Left ventricle myocardium inferior (tissue), 1 donor: ENCODE results near the gene ATP6V1A. TPM values are rescaled to one million over a fixed set of nuclear protein-coding genes. Genes with fewer than 3 reads are reported as not detected.

Experiments used
- DNase-seq: peaks from one replicate; pipeline ENCODE4 v3.0.0-alpha.2; 2020
- H3K27ac ChIP-seq: fragments of 200-600 bp; replicated peaks from 2 replicates; pipeline ENCODE4 v1.8.0; 2021
- H3K27me3 ChIP-seq: fragments of 200-600 bp; 2 replicates; pipeline ENCODE4 v1.8.0; 2021; ENCODE audit warnings: low read depth
- H3K36me3 ChIP-seq: fragments of 200-600 bp; 2 replicates; pipeline ENCODE4 v1.8.0; 2021
- H3K4me1 ChIP-seq: fragments of 200-600 bp; 2 replicates; pipeline ENCODE4 v1.8.0; 2021
- H3K4me3 ChIP-seq: fragments of 200-600 bp; 2 replicates; pipeline ENCODE4 v1.8.0; 2021; ENCODE audit warnings: mild to moderate bottlenecking, moderate library complexity
- H3K9me3 ChIP-seq: fragments of 200-600 bp; replicated peaks from 2 replicates; pipeline ENCODE4 v1.8.0; 2021
- intact Hi-C: fragments of 100-400 bp; cut with micrococcal nuclease; formaldehyde crosslinking; loops from one replicate; pipeline ENCODE4 v1.11.0; 2022
- total RNA-seq: library from RNA; stranded (reverse); fragmentation: NEBNext Ultra II Directional; extraction: Animal tissue kit (Norgen Biotek cat#: 25700); gene quantifications from one replicate; pipeline ENCODE4 v1.2.1, GENCODE V29; 2021
- TF ChIP-seq, protein P1 (sequence below): fragments of 200-600 bp; IDR thresholded peaks from 2 replicates; pipeline ENCODE4 v1.8.0; 2021; ENCODE audit warnings: antibody characterized with exemption, mild to moderate bottlenecking, borderline replicate concordance
- donor health status: DM: no; HTN: yes; CAD: no; lungs with severe emphysema.

The ATP6V1A gene
- total RNA-seq, 1 donor from 2014 or later: 21.4 TPM

GRCh38 chr3:113769551-113769950, 22.7 kb downstream of the ATP6V1A start:
- H3K9me3 ChIP-seq: no peaks in the 10 kb centered on the region
- no peaks in the 10 kb centered on the region for H3K36me3 ChIP-seq
- H3K27ac ChIP-seq: no peak overlapping the region
- intact Hi-C loops: no loop called here
- H3K4me1 ChIP-seq: no peaks in the 10 kb centered on the region
- TF ChIP-seq, protein P1, sequence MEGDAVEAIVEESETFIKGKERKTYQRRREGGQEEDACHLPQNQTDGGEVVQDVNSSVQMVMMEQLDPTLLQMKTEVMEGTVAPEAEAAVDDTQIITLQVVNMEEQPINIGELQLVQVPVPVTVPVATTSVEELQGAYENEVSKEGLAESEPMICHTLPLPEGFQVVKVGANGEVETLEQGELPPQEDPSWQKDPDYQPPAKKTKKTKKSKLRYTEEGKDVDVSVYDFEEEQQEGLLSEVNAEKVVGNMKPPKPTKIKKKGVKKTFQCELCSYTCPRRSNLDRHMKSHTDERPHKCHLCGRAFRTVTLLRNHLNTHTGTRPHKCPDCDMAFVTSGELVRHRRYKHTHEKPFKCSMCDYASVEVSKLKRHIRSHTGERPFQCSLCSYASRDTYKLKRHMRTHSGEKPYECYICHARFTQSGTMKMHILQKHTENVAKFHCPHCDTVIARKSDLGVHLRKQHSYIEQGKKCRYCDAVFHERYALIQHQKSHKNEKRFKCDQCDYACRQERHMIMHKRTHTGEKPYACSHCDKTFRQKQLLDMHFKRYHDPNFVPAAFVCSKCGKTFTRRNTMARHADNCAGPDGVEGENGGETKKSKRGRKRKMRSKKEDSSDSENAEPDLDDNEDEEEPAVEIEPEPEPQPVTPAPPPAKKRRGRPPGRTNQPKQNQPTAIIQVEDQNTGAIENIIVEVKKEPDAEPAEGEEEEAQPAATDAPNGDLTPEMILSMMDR: no peak
- no peak for DNase-seq
- H3K27me3 ChIP-seq: no peaks in the 10 kb centered on the region
- H3K4me3 ChIP-seq: no peak overlapping the region

DNA sequence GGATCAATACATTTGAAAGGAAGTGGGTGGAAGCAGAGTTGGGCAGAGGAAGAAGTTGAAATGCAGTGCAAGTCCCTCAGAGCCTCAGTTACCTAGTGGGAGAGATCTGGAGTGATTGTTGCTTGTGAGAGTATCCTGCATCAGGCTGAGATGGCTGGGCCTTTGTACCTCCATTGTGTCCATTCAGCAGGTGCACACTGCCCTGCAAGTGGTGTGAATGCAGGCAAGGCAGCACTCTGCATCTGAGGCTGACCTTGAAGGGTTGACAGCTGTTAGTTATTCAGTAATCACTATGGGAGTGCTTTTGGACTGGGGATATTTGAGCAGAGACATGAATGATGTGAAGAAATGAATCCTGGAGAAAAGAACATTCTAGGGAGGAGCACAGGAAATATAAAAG, 25.2 kb downstream of the ATP6V1A start:
- TF ChIP-seq, protein P1: no peak
- no peak overlapping the region for H3K4me3 ChIP-seq
- DNase-seq: no peak
- no peak overlapping the region for H3K27ac ChIP-seq
- intact Hi-C loops: no loop called here
- no peaks in the 10 kb centered on the region for H3K4me1 ChIP-seq
- no peaks in the 10 kb centered on the region for H3K9me3 ChIP-seq
- no peaks in the 10 kb centered on the region for H3K27me3 ChIP-seq
- H3K36me3 ChIP-seq: no peaks in the 10 kb centered on the region

DNA sequence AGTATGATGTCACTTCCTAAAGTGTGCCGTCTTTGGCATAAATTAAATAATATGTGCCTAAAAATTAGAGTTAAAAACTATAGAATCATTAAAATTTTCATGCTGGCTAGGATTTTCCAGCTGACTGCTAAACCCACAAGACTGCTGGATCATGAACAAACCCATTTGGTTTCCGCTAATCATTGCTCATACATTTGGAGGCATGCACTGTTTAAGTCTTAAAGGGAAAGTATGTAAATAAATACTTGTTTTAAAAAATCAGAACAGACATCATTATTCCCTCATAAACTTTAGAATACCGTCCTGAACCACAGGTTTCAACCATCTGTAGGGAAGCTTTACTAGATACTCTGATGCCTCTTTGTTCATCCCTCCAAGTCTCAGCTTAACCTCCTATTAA, 26.5 kb downstream of the ATP6V1A start:
- Histone ChIP-seq H3K4me1 (no peaks in the 10 kb centered on the region), H3K27me3 (no peaks in the 10 kb centered on the region), H3K27ac (no peak overlapping the region), H3K36me3 (no peaks in the 10 kb centered on the region), H3K9me3 (no peaks in the 10 kb centered on the region), H3K4me3 (no peak overlapping the region)
- TF ChIP-seq, protein P1: no peak
- DNase-seq: no peak
- intact Hi-C loops: no loop called here

DNA sequence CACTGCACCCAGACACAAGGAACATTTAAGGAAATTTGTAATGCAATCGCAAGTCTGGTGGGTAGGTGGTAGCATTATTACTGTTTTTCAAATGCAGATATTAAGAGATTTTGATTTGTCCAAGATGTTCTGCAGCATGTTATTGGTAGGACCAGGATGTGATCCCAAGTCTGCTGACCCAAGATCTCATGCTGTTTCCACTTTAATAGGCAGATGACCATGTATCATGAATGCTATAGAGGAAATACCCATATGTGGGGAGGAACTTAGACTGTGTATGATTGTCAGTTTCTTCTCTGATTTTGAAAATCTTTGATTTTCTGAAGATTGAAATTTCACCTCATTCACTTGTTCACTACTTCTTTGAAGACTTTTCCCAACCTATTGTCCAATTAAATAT, 28.7 kb downstream of the ATP6V1A start:
- Histone ChIP-seq H3K4me3 (no peak overlapping the region), H3K27ac (no peak overlapping the region), H3K36me3 (peaks cover 3% of the 10 kb centered on the region), H3K4me1 (peaks cover 11% of the 10 kb centered on the region), H3K9me3 (no peaks in the 10 kb centered on the region), H3K27me3 (no peaks in the 10 kb centered on the region)
- DNase-seq: no peak
- TF ChIP-seq, protein P1: no peak
- intact Hi-C loops: no loop called here

DNA sequence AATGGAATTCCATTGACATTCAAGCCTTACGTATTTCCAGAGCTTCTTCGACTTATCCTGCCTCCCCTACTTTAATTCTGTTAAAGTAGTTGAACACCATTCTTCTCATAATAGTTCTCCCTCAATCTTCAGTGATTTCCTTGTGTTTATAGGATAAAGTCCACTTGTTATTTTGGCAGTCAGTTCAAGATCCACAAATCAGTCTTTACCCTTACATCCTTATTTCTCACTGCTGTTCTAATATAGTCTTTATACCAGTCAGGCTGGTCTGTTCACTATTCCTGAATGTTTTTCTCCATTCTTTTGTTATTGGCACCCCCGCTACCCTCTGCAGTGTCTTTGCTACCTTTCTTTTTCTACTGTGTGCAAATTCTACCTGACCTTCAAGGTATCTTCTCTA, 29.7 kb downstream of the ATP6V1A start:
- Histone ChIP-seq H3K27ac (no peak overlapping the region), H3K27me3 (no peaks in the 10 kb centered on the region), H3K4me1 (peaks cover 11% of the 10 kb centered on the region), H3K9me3 (no peaks in the 10 kb centered on the region), H3K4me3 (no peak overlapping the region), H3K36me3 (peaks cover 3% of the 10 kb centered on the region)
- intact Hi-C loops: no loop called here
- no peak for DNase-seq
- TF ChIP-seq, protein P1: no peak

- Histone ChIP-seq H3K27me3 (no peaks in the 10 kb centered on the region), H3K4me1 (peaks cover 30% of the 10 kb centered on the region), H3K27ac (peak overlapping the region; percentile 59), H3K9me3 (no peaks in the 10 kb centered on the region), H3K36me3 (peaks cover 34% of the 10 kb centered on the region), H3K4me3 (no peak overlapping the region)
- DNase-seq: no peak
- intact Hi-C loops: no loop called here
- TF ChIP-seq, protein P1: no peak
These were observed 36.6 kb downstream of the ATP6V1A start for GRCh38 chr3:113783463-113783862.
